RWPE2 (cell line): Measurements from ENCODE around the gene PUM1.
A peak's percentile ranks its signal among the peaks of the same experiment; 100 is the strongest.
"Not testable (repeated sequence)": the region's sequence is repeated elsewhere in the genome, so short reads cannot be mapped to it uniquely, and the experiment has no call there.

ENCODE experiments used
- ATAC-seq: fragments of 200-7000 bp; cut with Tn5 transposase; 3 replicates; pipeline ENCODE4 v1.9.1; 2021; ENCODE audit warnings: low read depth
- DNase-seq: peaks from one replicate; pipeline ENCODE4 v3.0.0-alpha.2; 2020; ENCODE audit warnings: low spot score
- H3K27ac ChIP-seq: fragments of 450-650 bp; 2 replicates; pipeline ENCODE4 v1.5.1; 2017; ENCODE audit warnings: mild to moderate bottlenecking; ENCODE audit not compliant: poor library complexity, severe bottlenecking
- H3K27me3 ChIP-seq: fragments of 250-450 bp; sonication (Bioruptor Pico); 2 replicates; pipeline ENCODE4 v1.5.1; 2021; ENCODE audit warnings: mild to moderate bottlenecking, moderate library complexity; ENCODE audit not compliant: insufficient read depth, poor library complexity, severe bottlenecking
- H3K36me3 ChIP-seq: fragments of 250-450 bp; sonication (Bioruptor Pico); 2 replicates; pipeline ENCODE4 v1.5.1; 2020; ENCODE audit warnings: low read depth, mild to moderate bottlenecking, moderate library complexity
- H3K4me1 ChIP-seq: fragments of 250-450 bp; sonication (Bioruptor Pico); 2 replicates; pipeline ENCODE4 v1.5.1; 2021; ENCODE audit warnings: mild to moderate bottlenecking, moderate library complexity; ENCODE audit not compliant: insufficient read depth, poor library complexity, severe bottlenecking
- H3K4me3 ChIP-seq: fragments of 250-450 bp; sonication (Bioruptor Pico); 2 replicates; pipeline ENCODE4 v1.5.1; 2021; ENCODE audit warnings: mild to moderate bottlenecking, moderate library complexity; ENCODE audit not compliant: severe bottlenecking
- H3K9me3 ChIP-seq: fragments of 250-450 bp; sonication (Bioruptor Pico); 2 replicates; pipeline ENCODE4 v1.5.1; 2021; ENCODE audit warnings: mild to moderate bottlenecking, moderate library complexity; ENCODE audit not compliant: severe bottlenecking
- CTCF ChIP-seq: fragments of 450-650 bp; IDR thresholded peaks from one replicate; pipeline ENCODE4 v1.5.1; 2017; ENCODE audit warnings: mild to moderate bottlenecking, moderate library complexity; ENCODE audit not compliant: poor library complexity, severe bottlenecking

The PUM1 gene

GRCh38 chr1:30955448-30956015, 110.0 kb downstream of the PUM1 start:
- H3K36me3 ChIP-seq: peaks cover 92% of the 10 kb centered on the region

GRCh38 chr1:30953685-30954084, 111.8 kb downstream of the PUM1 start:
- no peaks in the 10 kb centered on the region for H3K4me1 ChIP-seq
- peaks cover 91% of the 10 kb centered on the region for H3K36me3 ChIP-seq
- H3K27ac ChIP-seq: no peak overlapping the region
- no peak overlapping the region for H3K4me3 ChIP-seq
- no peaks in the 10 kb centered on the region for H3K9me3 ChIP-seq
- TF ChIP-seq CTCF: no peak
- ATAC-seq: no peak
- H3K27me3 ChIP-seq: no peaks in the 10 kb centered on the region
- no peak for DNase-seq

More at GRCh38 chr1:30955448-30956015, 110.0 kb downstream of the PUM1 start:
- DNase-seq (no peak), ATAC-seq (peak; percentile 38; the same call in 1 of the 3 replicates)
- Histone ChIP-seq H3K27ac (peak overlapping the region; percentile 4), H3K9me3 (no peaks in the 10 kb centered on the region), H3K4me1 (no peaks in the 10 kb centered on the region), H3K4me3 (no peak overlapping the region), H3K27me3 (no peaks in the 10 kb centered on the region)
- TF ChIP-seq CTCF: no peak

- ATAC-seq (no peak), DNase-seq (no peak)
- Histone ChIP-seq H3K4me3 (no peak overlapping the region), H3K27ac (no peak overlapping the region), H3K36me3 (peaks cover 91% of the 10 kb centered on the region), H3K4me1 (no peaks in the 10 kb centered on the region), H3K27me3 (no peaks in the 10 kb centered on the region), H3K9me3 (no peaks in the 10 kb centered on the region)
- TF ChIP-seq CTCF: no peak
Measured at GRCh38 chr1:30952098-30952497, 113.4 kb downstream of the PUM1 start.

GRCh38 chr1:30950700-30951099, 114.8 kb downstream of the PUM1 start:
- ATAC-seq (no peak), DNase-seq (no peak)
- H3K4me1 ChIP-seq: no peaks in the 10 kb centered on the region
- TF ChIP-seq CTCF: no peak
- H3K27me3 ChIP-seq: no peaks in the 10 kb centered on the region
- no peak overlapping the region for H3K4me3 ChIP-seq
- H3K27ac ChIP-seq: no peak overlapping the region
- no peaks in the 10 kb centered on the region for H3K9me3 ChIP-seq
- peaks cover 90% of the 10 kb centered on the region for H3K36me3 ChIP-seq

- Histone ChIP-seq H3K4me1 (no peaks in the 10 kb centered on the region), H3K36me3 (peaks cover 91% of the 10 kb centered on the region), H3K9me3 (no peaks in the 10 kb centered on the region), H3K4me3 (no peak overlapping the region), H3K27me3 (no peaks in the 10 kb centered on the region), H3K27ac (no peak overlapping the region)
- TF ChIP-seq CTCF: no peak
- ATAC-seq (no peak), DNase-seq (no peak)
Measured at GRCh38 chr1:30950053-30950452, 115.5 kb downstream of the PUM1 start.

GRCh38 chr1:30949487-30949838, 116.1 kb downstream of the PUM1 start:
- not testable (repeated sequence) for ATAC-seq, H3K4me1 ChIP-seq, H3K9me3 ChIP-seq, DNase-seq, H3K27ac ChIP-seq, H3K27me3 ChIP-seq, H3K4me3 ChIP-seq
- H3K36me3 ChIP-seq: peaks cover 92% of the 10 kb centered on the region

- H3K9me3 ChIP-seq, DNase-seq, H3K4me1 ChIP-seq, H3K27me3 ChIP-seq, H3K27ac ChIP-seq, H3K4me3 ChIP-seq: not testable (repeated sequence)
- H3K36me3 ChIP-seq: peaks cover 92% of the 10 kb centered on the region
- 0 out of 3 replicates have a peak, but pooled peaks have one; percentile 19 for ATAC-seq
Measured at GRCh38 chr1:30948813-30949486, 116.6 kb downstream of the PUM1 start.
